Endothelial cell of umbilical vein (primary cell): ENCODE results near the gene PTPN9. TPM values are rescaled to one million over a fixed set of nuclear protein-coding genes. Genes with fewer than 3 reads are reported as not detected.

Experiments used
- BruUV-seq: library from RNA; stranded (reverse); fragments of 400-500 nt; replicated peaks from 2 replicates; lab custom pipeline; 2021; lab: Mats Ljungman, UMichigan
- CTCF ChIA-PET: fragments of 300-600, 350-600 bp; sonication (Branson Sonifier 250); formaldehyde crosslinking; loops from one replicate; lab custom pipeline; 2021; ENCODE audit warnings: antibody characterized with exemption, inconsistent platforms; lab: Charles Lee
- POLR2A ChIA-PET: fragments of 300-600, 350-600 bp; sonication (Branson Sonifier 250); formaldehyde crosslinking; loops from one replicate; lab custom pipeline; 2021; ENCODE audit warnings: antibody characterized with exemption, inconsistent platforms; lab: Charles Lee
- DNase-seq: peaks from one replicate; pipeline ENCODE4 v3.0.0-alpha.2; 2011; ENCODE audit warnings: low read depth, low spot score
- FAIRE-seq: peaks from 2 replicates; lab custom pipeline; 2011; peaks lifted over from hg19 to GRCh38; lab: Jason Lieb, UNC
- H2AFZ ChIP-seq: 2 replicates; pipeline ENCODE4 v1.6.0; 2012; ENCODE audit warnings: low read depth, low read length, control low read depth, inconsistent platforms
- H3K27ac ChIP-seq: 2 replicates; pipeline ENCODE4 v1.5.1; 2011; ENCODE audit warnings: low read depth, mild to moderate bottlenecking, control low read depth, low read length, moderate library complexity; ENCODE audit not compliant: insufficient read depth
- H3K27me3 ChIP-seq, 2 experiments: 2 replicates each; pipeline versions ENCODE4 v1.6.0 to v1.6.1; 2011; ENCODE audit warnings: low read length in 2 of 2, mixed read lengths in 1 of 2; ENCODE audit not compliant: control insufficient read depth in 2 of 2, insufficient read depth in 2 of 2
- H3K36me3 ChIP-seq, 2 experiments: 2 replicates in 1 of 2; 3 replicates in 1 of 2; pipeline ENCODE4 v1.5.1; 2011; ENCODE audit warnings: low read length in 2 of 2, mild to moderate bottlenecking in 1 of 2, moderate library complexity in 1 of 2; ENCODE audit not compliant: control insufficient read depth in 2 of 2, insufficient read depth in 2 of 2; ENCODE audit errors: extremely low read depth in 1 of 2
- H3K4me1 ChIP-seq: 3 replicates; pipeline ENCODE4 v1.5.1; 2011; ENCODE audit warnings: mild to moderate bottlenecking, low read length; ENCODE audit not compliant: control insufficient read depth, insufficient read depth; ENCODE audit errors: extremely low read depth
- H3K4me2 ChIP-seq: 2 replicates; pipeline ENCODE4 v1.6.1; 2011; ENCODE audit warnings: low read length, control low read depth, mixed read lengths; ENCODE audit not compliant: insufficient read depth
- H3K4me3 ChIP-seq, 3 experiments: fragments of 200-600 bp in 1 of 3; sonication (generic), shearing (Covaris generic) in 1 of 3; replicated peaks in 1 of 3; 2 replicates each; pipeline ENCODE4 v1.5.1; 2011 to 2016; ENCODE audit warnings: control low read depth in 3 of 3, low read length in 3 of 3, mild to moderate bottlenecking in 2 of 3, inconsistent platforms in 1 of 3, low read depth in 1 of 3, moderate library complexity in 1 of 3; ENCODE audit not compliant: insufficient read depth in 1 of 3
- H3K79me2 ChIP-seq: 2 replicates; pipeline ENCODE4 v1.6.0; 2012; ENCODE audit warnings: low read length, inconsistent platforms; ENCODE audit not compliant: control insufficient read depth, insufficient read depth
- H3K9ac ChIP-seq: replicated peaks from 2 replicates; pipeline ENCODE3; 2011; ENCODE audit warnings: low read length, control low read depth; ENCODE audit not compliant: insufficient read depth; ENCODE audit errors: extremely low read depth
- H3K9me1 ChIP-seq: replicated peaks from 3 replicates; pipeline ENCODE4 v1.6.0; 2011; ENCODE audit warnings: mild to moderate bottlenecking, low read length; ENCODE audit not compliant: control insufficient read depth, insufficient read depth; ENCODE audit errors: extremely low read depth
- H3K9me3 ChIP-seq: replicated peaks from 2 replicates; pipeline ENCODE4 v1.5.1; 2012; ENCODE audit warnings: low read length, inconsistent platforms; ENCODE audit not compliant: control insufficient read depth, insufficient read depth
- H4K20me1 ChIP-seq: replicated peaks from 2 replicates; pipeline ENCODE3; 2011; ENCODE audit warnings: mild to moderate bottlenecking, low read length; ENCODE audit not compliant: control insufficient read depth, insufficient read depth; ENCODE audit errors: extremely low read depth
- CTCF ChIP-seq, 2 donors: IDR thresholded peaks; 1 replicate in 1 of 2; 2 replicates in 1 of 2; pipeline ENCODE4 v1.5.1; 2011; ENCODE audit warnings: low read length in 2 of 2, mild to moderate bottlenecking in 2 of 2, moderate library complexity in 2 of 2, control low read depth in 1 of 2, inconsistent platforms in 1 of 2, low read depth in 1 of 2; ENCODE audit not compliant: insufficient read depth in 1 of 2; ENCODE audit errors: extremely low read depth in 1 of 2
- EZH2 ChIP-seq: IDR thresholded peaks from 2 replicates; pipeline ENCODE4 v1.6.1; 2012; ENCODE audit warnings: borderline replicate concordance, low read depth, mild to moderate bottlenecking, moderate library complexity, low read length, inconsistent platforms; ENCODE audit not compliant: severe bottlenecking
- FOS ChIP-seq: IDR thresholded peaks from 2 replicates; pipeline ENCODE4 v1.6.1; 2011; ENCODE audit warnings: mild to moderate bottlenecking, low read length, moderate library complexity, borderline replicate concordance; ENCODE audit not compliant: insufficient read depth
- GATA2 ChIP-seq: IDR thresholded peaks from 2 replicates; pipeline ENCODE4 v1.7.0; 2011; ENCODE audit warnings: low read depth, mild to moderate bottlenecking, moderate library complexity, mixed read lengths, low read length; ENCODE audit not compliant: insufficient read length, insufficient read depth
- JUN ChIP-seq: IDR thresholded peaks from 2 replicates; pipeline ENCODE4 v1.6.1; 2011; ENCODE audit warnings: borderline replicate concordance, low read depth; ENCODE audit not compliant: insufficient read length, insufficient read depth
- MAX ChIP-seq: IDR thresholded peaks from 2 replicates; pipeline ENCODE4 v1.6.1; 2011; ENCODE audit not compliant: insufficient read depth, insufficient read length
- MYC ChIP-seq: IDR thresholded peaks from one replicate; pipeline ENCODE4 v1.6.1; 2011; ENCODE audit warnings: mild to moderate bottlenecking, low read depth, low read length
- POLR2A ChIP-seq: IDR thresholded peaks from 2 replicates; pipeline ENCODE4 v1.6.1; 2012; ENCODE audit warnings: low read depth, mild to moderate bottlenecking, control low read depth, low read length
- POLR2AphosphoS5 ChIP-seq: IDR thresholded peaks from 2 replicates; pipeline ENCODE4 v1.6.1; 2012; ENCODE audit warnings: low read depth, mild to moderate bottlenecking, control low read depth, low read length, moderate library complexity; ENCODE audit not compliant: insufficient read depth
- dilution Hi-C: fragments of 300-500 bp; cut with MboI; formaldehyde crosslinking; loops from one replicate; pipeline ENCODE4 v1.15.0; 2019; ENCODE audit warnings: low sequenced_read_pairs; ENCODE audit not compliant: extremely low pct_ligation_motif_present
- intact Hi-C: fragments of 100-400 bp; cut with micrococcal nuclease; formaldehyde crosslinking; loops from one replicate; pipeline ENCODE4 v1.10.0; 2022
- polyA plus RNA-seq, 4 experiments: library from polyadenylated mRNA; depleted of rRNA in 3 of 4; stranded (reverse) in 3 of 4; unstranded in 1 of 4; fragments of >200 nt; gene quantifications; 2 replicates each; pipeline versions ENCODE4 v1.2.1 to v1.2.3, GENCODE V29; 2011 to 2012; ENCODE audit warnings: missing spikeins in 1 of 4
- total RNA-seq: library from RNA; stranded (reverse); gene quantifications from 2 replicates; pipeline ENCODE4 v1.2.3, GENCODE V29; 2021

Gene PTPN9
- total and polyA plus RNA-seq, 2 donors (not counting 3 experiments of a cell fraction or from before 2014, with no cell fraction given): 31.4 to 37.2 TPM

DNA sequence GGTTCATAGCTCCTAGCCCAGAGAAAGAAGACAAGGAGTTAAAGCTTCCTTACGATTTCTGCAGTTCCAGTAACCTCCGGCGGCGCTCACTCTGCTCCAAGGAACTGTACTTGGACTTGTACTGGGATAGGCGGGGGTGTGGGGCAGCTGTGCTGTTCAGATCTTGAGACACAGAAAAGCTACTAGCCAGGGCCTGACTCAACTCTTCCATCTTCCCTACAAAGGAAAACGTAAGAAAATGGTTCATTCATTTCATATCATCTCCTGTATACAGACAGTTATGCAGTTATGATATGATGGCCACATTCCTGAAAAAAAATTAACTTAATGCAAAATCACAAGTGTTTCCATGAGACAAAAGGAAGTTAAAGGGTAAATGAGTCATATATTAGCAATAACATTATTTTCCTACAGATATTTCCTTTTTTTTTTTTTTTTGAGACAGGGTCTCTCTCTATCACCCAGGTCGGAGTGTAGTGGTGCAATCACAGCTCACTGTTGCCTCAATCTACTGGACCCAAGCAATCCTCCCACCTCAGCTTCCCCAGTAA lies 41.8 kb upstream of the PTPN9 start:
- H3K9me1 ChIP-seq: no peaks in the 10 kb centered on the region
- dilution Hi-C loops: no loop called here
- H3K9me3 ChIP-seq: no peaks in the 10 kb centered on the region
- H3K36me3 ChIP-seq: peaks cover 5 to 11% of the 10 kb centered on the region in 2 experiments
- no peak for TF ChIP-seq MYC
- no peak for TF ChIP-seq EZH2
- TF ChIP-seq CTCF (IDR thresholded peaks at IDR 0.05; ENCODE audit: extremely low read depth in 1 of 2, insufficient read depth in 1 of 2, low read depth in 1 of 2, low read length in 2 of 2): peak in 1 of 2 donors; percentile 26
- TF ChIP-seq POLR2AphosphoS5: no peak
- no peak for TF ChIP-seq MAX
- peak; percentile 68 for TF ChIP-seq JUN
- no peak for TF ChIP-seq POLR2A
- no peak for TF ChIP-seq GATA2
- peak; percentile 68 for TF ChIP-seq FOS
- ChIA-PET CTCF (interaction anchor here (0.6 to 2.2 kb wide), 25 partner anchors 11 to 253 kb away, joined by 3 to 32 read pairs (median 4); partner anchors contain the start of genes IMP3, PTPN9 and SNX33), POLR2A (interaction anchor here (0.7 to 1.1 kb wide), 2 partner anchors 19 to 65 kb away, joined by 3 to 6 read pairs; partner anchors contain the start of gene IMP3)
- intact Hi-C loops: loop anchor here (1.0 kb wide), 1 partner anchor 17 kb away; no protein-coding TSS in a partner anchor
- DNase-seq (peak; percentile 92), FAIRE-seq (peak; percentile 92)
- H3K27me3 ChIP-seq: no peaks in the 10 kb centered on the region
- no peaks in the 10 kb centered on the region for H4K20me1 ChIP-seq
- H3K27ac ChIP-seq: peak overlapping the region; percentile 87
- BruUV-seq: no TSS peak
- peak overlapping the region in 1 of 3 experiments; percentile 50 for H3K4me3 ChIP-seq
- H3K9ac ChIP-seq: peak overlapping the region; percentile 74
- H3K79me2 ChIP-seq: no peaks in the 10 kb centered on the region
- H2AFZ ChIP-seq: peak overlapping the region; percentile 71
- peak overlapping the region; percentile 78 for H3K4me2 ChIP-seq
- peaks cover 19% of the 10 kb centered on the region for H3K4me1 ChIP-seq
